Limb (tissue), 2 donors: ENCODE results near the gene RLF.

ENCODE experiments used
- DNase-seq, 2 donors: peaks; one replicate each; pipeline ENCODE4 v3.0.0-alpha.2; 2016; ENCODE audit errors: extremely low spot score in 2 of 2

Gene RLF

DNA sequence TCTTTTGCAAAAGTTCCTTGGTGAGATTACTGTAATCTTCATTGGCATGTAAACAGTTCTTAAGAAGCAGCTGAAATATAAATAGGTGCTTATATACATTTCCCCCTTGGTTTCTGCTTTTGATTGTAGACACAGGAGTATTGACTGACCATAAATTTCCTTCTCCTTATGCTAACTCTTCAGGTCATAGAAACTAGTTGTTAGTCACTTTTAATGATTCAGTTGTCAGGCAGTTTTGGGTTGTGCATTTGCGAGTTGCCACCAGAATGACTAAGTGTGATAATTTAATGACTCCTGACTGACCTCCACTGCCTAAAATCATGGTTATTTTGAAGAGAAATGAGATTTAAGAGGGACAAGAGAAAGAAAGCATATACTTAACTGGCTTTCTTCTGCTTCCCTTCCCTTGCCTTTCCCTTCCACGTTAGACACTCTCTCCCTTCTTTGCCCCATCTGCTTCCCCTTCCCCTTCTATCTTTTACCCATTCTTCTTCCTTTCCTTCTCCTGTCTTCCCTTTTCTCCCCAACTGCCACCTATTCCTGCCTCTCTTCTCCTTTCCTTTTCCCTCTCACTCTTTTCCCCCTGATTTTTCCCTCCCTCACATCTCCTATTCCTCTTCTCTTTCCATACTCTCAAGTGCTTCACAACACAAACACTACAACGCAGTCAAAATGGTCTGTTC is 109.1 kb downstream of the RLF start:
- DNase-seq = no peak

DNA sequence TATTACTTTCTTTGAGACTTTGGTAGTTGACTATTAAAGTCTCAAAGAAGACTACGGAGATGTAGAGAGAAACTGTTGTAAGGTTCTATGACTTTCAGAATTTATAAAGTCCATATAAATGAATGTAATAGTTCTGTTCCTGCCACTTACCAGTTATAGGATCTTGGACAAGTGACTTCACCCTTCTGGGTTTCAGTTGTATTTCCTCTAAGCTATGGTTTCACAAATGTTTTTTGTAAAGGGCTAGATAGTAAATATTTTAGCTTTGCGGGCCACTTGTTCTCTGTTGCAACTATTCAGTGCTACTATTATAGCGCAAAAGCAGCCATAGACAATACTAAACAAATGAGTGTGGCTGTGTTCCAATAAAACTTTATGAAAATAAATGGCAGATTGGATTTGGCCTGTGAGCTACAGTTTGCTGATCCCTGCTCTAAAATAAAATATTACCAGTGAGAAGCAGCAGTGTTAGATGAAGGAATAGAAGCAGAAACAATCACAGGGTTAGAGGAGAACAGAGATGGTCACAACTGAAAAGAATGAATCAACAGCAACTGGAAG is 111.5 kb downstream of the RLF start:
- DNase-seq = no peak

DNA sequence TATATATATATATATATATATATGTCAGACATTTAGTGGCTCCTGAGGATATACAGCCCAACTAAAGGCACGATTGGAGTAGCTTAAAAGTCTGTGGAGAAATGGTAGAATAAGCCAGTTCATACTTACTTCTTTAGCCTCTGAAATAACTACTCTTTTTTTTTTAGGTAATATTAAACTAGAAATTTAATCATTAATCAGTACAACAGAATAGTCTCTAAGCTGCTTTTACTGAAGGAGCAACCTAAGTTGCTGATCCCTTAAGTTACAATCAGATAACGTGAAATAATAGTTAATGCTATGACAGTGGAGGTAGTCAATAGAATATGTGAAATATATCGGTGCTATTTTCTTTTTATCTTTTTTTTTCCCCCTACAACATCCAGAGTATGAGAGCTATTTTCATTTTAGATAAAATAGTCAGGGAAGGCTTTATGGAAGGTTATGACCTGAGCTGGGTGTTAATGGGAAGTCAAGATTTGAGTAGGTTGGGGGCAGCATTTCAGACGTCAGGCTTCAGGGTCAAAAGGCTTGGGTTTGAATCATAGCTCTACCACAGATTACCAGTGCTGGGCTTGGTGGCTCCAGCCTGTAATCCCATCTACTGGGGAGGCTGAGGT is 112.5 kb downstream of the RLF start:
- DNase-seq = no peak

- no peak for DNase-seq
Measured at GRCh38 chr1:40274331-40274730, 113.1 kb downstream of the RLF start.

DNA sequence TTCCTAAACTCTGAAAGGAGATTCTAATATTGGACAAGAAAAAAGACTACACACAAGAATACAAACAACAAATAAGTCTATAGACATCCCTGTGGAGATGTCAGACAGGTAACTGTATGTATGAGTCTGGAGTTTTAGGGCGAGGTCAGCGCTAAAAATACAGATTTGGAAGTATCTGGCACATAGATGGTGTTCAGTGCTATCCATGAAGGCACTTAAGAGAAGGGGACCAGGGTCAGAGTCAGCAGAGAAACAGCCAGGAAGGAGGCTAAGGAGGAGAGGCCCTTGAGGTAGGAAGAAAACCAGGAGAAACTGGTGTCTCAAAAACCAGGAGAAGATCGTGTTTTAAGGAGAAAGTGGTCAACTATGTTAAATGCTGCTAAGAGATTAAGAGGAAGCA is 114.9 kb downstream of the RLF start:
- no peak for DNase-seq

DNA sequence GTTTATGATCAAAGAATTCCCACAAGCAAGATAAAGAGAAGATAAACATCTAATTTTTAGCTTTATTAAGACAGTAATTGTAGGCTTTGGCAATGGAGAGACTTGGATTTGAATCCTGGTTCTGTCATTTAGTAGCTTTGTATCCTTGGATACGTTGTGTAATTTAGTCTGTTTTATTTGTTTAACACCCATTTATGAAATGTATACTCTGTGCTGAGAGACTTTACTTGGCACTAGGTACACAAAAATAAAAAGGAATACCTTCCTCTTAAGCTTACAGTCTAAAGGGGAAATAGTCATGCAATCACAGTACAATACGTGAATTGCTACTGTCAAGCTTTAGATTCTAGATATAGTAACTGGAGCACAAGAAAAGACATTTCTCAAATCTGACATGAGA is 120.7 kb downstream of the RLF start:
- DNase-seq = no peak
